Fibroblast of the aortic adventitia (primary cell): ENCODE data around the gene PRKN. TPM values are rescaled to one million over a fixed set of nuclear protein-coding genes. Genes with fewer than 3 reads are reported as not detected.

Experiments used
- DNase-seq: peaks from one replicate; pipeline ENCODE4 v3.0.0-alpha.2; 2010; ENCODE audit warnings: low read depth
- H3K4me3 ChIP-seq: 2 replicates; pipeline ENCODE4 v1.5.1; 2011; ENCODE audit warnings: low read depth, mild to moderate bottlenecking, control low read depth, low read length, moderate library complexity
- CTCF ChIP-seq: IDR thresholded peaks from 2 replicates; pipeline ENCODE4 v1.5.1; 2011; ENCODE audit warnings: mild to moderate bottlenecking, low read length, control low read depth, inconsistent platforms; ENCODE audit not compliant: insufficient read depth
- total RNA-seq: library from RNA; depleted of rRNA; stranded (reverse); fragments of >200 nt; gene quantifications from 2 replicates; pipeline ENCODE4 v1.2.3, GENCODE V29; 2012; ENCODE audit warnings: low replicate concordance

Gene PRKN
- total RNA-seq, 1 donor, result 2.0 TPM

GRCh38 chr6:162385980-162386379, 341.6 kb downstream of the PRKN start:
- no peak overlapping the region for H3K4me3 ChIP-seq
- no peak for TF ChIP-seq CTCF
- DNase-seq, result no peak

GRCh38 chr6:162379757-162380409, 347.7 kb downstream of the PRKN start:
- no peak for DNase-seq
- no peak overlapping the region for H3K4me3 ChIP-seq
- no peak for TF ChIP-seq CTCF

- no peak overlapping the region for H3K4me3 ChIP-seq
- no peak for DNase-seq
- TF ChIP-seq CTCF, result no peak
Measured at GRCh38 chr6:162377735-162378134, 349.8 kb downstream of the PRKN start.

DNA sequence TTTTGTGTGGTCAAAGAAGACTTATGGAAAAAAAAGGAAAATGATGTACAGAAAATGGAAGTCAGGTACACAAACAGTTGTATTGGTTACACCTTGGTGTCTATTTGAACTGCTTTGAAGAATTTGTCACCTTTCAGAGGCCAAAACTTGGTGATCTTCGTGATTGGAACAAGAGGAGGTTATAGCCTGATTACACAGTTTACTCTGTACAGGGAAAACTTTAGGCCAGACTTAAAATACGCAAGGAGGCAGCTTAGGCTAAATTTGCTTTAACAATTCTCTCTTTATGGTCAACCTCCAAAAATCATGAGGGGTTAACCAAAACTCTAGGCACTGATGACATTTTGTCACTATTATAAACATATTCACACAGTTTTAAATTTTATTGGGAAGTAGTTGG, 353.7 kb downstream of the PRKN start:
- H3K4me3 ChIP-seq, result no peak overlapping the region
- DNase-seq, result no peak
- no peak for TF ChIP-seq CTCF

DNA sequence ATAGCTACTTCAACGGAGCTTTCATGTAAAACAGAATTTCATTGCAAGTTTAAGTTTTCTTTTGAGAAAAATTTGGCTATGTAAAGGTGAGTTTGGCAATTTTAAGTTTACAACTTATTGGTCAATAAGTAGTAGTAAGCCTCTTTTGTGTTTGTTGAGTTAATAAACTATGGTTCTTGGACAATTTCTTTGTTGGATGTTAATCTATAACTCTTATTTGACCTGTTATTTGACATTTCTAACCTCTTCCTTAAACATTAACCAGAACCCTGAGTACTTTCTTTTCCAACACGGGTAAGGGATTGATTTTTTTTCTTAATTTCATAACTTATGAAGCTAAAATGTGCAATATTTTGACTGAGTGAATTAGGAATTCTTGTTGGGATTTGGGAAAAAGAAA, 354.4 kb downstream of the PRKN start:
- no peak for TF ChIP-seq CTCF
- no peak overlapping the region for H3K4me3 ChIP-seq
- no peak for DNase-seq

GRCh38 chr6:162372106-162372505, 355.5 kb downstream of the PRKN start:
- no peak for DNase-seq
- H3K4me3 ChIP-seq, result no peak overlapping the region
- no peak for TF ChIP-seq CTCF

GRCh38 chr6:162371121-162371520, 356.4 kb downstream of the PRKN start:
- no peak for TF ChIP-seq CTCF
- no peak overlapping the region for H3K4me3 ChIP-seq
- no peak for DNase-seq
